Kasumi-1 (cell line): Measurements from ENCODE around the gene SLC14A1.

Experiments used
- DNase-seq, 2 experiments: peaks; one replicate each; lab custom pipeline; 2025; lab: John Stamatoyannopoulos, UW

SLC14A1 gene

GRCh38 chr18:45723567-45724355 lies at the start of gene SLC14A1:
Gene SLC14A1, plus strand, starts transcription at chr18:45724181. Its CDS starts 6,140 bp downstream, at chr18:45730321.
- no peak for DNase-seq

DNA sequence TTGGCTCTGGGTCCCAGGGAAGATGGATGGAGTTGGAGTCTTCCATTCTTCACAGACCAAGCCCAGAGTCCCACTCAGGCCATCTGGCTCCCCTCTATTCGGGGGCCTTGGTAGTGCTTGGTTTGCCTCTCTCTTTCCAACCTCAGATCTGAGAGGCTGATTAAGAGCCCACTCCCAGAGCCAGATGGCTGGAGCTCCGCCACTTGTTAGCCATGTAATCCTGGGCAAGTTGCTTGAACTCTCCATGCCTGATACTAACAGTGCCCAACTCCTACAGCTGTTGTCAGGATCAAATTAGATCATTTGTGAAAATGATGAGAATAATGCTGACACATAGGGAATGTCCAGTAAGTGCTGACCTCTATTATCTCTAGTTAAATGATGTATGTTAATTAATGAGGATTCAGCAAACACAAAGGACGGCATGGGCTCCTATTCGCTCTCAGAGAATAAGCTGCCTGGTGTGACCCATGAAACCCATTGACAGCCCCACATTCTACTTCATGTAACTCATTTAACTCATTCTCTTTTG lies 46.6 kb upstream of the SLC14A1 start:
- no peak for DNase-seq

DNA sequence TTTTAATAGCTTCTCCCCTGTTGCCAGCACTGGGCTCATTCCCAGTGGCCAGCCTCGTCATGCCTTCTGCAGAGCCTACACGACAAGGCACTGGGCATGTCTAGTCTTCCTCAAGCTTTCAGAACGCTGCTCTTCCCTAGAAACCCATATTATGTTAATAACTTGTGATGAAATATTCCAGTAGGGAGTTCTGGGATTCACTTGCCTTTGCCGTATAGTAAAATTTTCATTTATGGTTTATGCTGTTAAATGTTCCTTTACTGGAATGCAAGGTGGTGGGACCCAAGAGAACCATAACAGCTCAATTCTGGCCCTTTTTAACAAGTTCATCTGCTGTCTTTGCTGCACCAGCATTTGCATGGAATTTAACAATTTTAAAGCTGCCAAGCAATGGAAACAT lies 45.5 kb upstream of the SLC14A1 start:
- DNase-seq = no peak

GRCh38 chr18:45678850-45679249 lies 45.1 kb upstream of the SLC14A1 start:
- no peak for DNase-seq

DNA sequence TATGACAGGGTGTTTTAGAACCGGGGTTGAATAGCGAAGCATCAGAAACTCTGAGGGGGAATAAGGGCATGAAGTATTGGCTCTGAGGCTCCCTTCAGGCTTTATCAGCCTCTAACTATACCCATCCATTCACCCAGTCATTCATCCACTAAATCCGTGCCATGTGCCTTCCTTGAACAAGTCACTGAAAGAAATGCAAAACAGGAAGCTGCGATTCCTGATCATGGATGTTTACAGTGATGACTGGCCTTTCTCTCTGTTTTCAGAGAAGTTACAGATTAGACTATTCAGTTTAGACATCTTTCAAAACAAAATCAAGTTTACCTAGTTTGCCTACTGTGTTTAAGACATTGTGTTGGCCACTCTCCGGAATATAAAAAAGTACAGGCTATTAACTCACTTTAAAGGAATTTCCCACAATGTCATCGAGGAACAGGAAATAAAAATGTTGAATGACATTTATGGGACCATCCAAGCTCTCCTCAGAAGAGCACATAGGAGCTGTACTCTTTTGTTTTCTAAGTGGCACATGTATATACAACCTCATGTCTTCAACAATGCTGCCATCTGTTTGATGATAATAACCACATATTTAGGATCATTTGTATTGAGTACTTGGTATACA lies 43.8 kb upstream of the SLC14A1 start:
- DNase-seq = no peak

DNA sequence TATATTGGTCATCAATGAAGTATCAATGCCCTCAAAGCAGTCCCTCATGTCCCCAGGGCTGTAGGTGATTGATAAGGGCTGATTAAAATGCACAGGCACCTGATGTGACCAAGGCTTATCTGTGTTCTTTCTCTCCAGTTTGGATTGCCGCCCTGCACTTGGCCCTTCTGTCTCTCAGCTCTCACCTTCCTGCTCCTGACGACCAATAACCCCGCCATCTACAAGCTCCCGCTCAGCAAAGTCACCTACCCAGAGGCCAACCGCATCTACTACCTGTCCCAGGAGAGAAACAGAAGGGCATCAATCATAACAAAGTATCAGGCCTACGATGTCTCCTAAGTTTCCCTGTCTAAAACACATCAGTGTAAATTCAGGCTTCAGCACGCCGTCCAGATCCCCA lies 41.8 kb upstream of the SLC14A1 start:
- no peak for DNase-seq

- no peak for DNase-seq
These were observed 39.5 kb upstream of the SLC14A1 start for GRCh38 chr18:45684341-45685115.

GRCh38 chr18:45686891-45687611 lies 36.9 kb upstream of the SLC14A1 start:
- peak; percentile 94 to 96 for DNase-seq

GRCh38 chr18:45687621-45688020 lies 36.4 kb upstream of the SLC14A1 start:
- DNase-seq = peak; percentile 27 to 28

GRCh38 chr18:45688113-45688512 lies 35.9 kb upstream of the SLC14A1 start:
- DNase-seq = no peak

- no peak for DNase-seq
These were observed 35.1 kb upstream of the SLC14A1 start for GRCh38 chr18:45688833-45689232.

GRCh38 chr18:45689396-45689795 lies 34.6 kb upstream of the SLC14A1 start:
- no peak for DNase-seq

DNA sequence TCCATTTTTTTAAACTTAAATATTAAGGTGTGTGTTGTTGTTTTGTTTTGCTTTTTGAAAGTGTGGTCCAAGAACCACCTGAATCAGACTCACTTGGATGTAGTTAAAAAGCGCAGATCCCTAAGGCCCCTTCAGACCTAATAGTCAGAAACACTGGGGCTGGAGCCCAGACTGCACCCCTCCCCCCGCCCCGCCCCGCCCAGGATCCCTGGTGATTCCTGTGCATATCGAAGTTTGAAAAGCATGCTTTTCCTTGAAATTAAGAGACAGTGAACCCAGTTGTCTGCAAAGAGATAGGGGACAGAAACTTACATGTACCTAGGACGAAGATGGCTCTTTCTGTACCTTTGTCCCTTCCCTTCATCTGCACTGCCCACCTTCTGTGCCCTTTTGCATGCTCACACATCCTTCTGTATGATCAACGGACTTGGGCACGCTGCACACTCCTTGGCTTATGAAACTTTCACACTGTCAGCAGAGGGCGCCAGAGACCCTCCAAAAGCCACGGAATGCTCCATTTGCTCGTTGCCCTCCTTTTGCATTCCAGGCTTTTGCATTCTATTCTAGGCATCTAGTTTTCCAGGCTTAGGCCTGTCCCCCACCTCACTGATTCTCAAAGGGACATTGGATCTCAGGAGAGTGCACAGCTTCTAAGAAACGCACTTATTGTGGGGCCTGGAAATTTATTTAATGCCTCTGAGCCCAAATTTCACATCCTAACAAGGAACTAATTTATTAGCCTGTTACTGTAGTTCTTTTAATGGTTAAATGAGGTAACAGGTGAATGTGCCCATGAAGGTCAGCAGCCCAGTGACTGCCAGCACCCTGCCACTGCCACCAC lies 32.8 kb upstream of the SLC14A1 start:
- peak; percentile 84 to 88 for DNase-seq

- no peak for DNase-seq
These were observed 32.2 kb upstream of the SLC14A1 start for GRCh38 chr18:45691816-45692179.

DNA sequence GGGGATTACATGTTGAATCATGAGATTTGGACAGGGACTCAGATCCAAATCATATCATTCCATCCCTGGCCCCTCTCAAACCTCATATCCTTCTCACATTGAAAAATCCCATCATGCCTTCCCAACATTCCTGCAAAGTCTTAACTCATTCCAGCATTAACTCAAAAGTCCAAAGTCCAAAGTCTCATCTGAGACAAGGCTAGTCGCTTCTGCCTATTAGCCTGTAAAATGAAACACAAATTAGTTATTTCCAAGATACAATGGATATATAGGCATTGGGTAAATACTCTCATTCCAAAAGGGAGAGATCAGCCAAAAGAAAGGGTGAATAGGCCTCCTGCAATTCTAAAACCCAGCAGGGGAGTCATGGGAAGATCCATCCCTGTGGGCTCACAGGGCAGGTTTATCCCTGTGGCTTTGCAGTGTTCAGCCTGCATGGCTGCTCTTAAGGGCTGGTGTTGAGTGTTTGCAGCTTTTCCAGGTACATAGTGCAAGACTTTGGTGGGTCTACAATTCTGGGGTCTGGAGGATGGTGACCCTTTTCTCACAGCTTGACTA lies 21.2 kb upstream of the SLC14A1 start:
- no peak for DNase-seq

- DNase-seq = no peak
These were observed 15.2 kb upstream of the SLC14A1 start for GRCh38 chr18:45708831-45709230.

- no peak for DNase-seq
These were observed 11.9 kb upstream of the SLC14A1 start for GRCh38 chr18:45712061-45712460.

DNA sequence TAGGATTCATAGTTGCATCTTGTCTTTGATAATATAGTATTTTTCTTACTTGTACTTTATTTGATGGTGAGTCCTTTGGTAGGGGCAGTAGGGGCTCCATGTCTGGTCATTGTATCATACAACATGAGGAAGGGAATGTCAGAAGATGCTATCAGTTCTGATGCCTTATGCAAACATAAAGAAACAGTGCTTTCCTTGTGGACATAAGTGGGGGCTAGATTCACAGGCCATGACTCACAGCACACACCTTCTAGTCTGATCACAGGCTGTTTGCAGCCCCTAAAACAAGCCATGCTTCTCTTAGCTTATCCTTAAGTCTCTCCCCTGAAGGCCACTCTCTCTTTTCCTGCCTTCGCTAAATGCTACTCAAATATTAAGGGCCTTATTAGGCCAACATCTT lies 10.7 kb upstream of the SLC14A1 start:
- no peak for DNase-seq

GRCh38 chr18:45715212-45715780 lies 8.7 kb upstream of the SLC14A1 start:
- no peak for DNase-seq

GRCh38 chr18:45719106-45719505 lies 4.9 kb upstream of the SLC14A1 start:
- DNase-seq = no peak
